HG02678 (cell line): ENCODE results near the gene SUCLG2.

Experiments
- ATAC-seq: cut with Tn5 transposase; IDR thresholded peaks from one replicate; pipeline ENCODE4 v1.9.1; 2021; ENCODE audit warnings: mild to moderate bottlenecking, moderate library complexity; ENCODE audit not compliant: unreplicated experiment

Gene SUCLG2, protein sequence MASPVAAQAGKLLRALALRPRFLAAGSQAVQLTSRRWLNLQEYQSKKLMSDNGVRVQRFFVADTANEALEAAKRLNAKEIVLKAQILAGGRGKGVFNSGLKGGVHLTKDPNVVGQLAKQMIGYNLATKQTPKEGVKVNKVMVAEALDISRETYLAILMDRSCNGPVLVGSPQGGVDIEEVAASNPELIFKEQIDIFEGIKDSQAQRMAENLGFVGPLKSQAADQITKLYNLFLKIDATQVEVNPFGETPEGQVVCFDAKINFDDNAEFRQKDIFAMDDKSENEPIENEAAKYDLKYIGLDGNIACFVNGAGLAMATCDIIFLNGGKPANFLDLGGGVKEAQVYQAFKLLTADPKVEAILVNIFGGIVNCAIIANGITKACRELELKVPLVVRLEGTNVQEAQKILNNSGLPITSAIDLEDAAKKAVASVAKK

DNA sequence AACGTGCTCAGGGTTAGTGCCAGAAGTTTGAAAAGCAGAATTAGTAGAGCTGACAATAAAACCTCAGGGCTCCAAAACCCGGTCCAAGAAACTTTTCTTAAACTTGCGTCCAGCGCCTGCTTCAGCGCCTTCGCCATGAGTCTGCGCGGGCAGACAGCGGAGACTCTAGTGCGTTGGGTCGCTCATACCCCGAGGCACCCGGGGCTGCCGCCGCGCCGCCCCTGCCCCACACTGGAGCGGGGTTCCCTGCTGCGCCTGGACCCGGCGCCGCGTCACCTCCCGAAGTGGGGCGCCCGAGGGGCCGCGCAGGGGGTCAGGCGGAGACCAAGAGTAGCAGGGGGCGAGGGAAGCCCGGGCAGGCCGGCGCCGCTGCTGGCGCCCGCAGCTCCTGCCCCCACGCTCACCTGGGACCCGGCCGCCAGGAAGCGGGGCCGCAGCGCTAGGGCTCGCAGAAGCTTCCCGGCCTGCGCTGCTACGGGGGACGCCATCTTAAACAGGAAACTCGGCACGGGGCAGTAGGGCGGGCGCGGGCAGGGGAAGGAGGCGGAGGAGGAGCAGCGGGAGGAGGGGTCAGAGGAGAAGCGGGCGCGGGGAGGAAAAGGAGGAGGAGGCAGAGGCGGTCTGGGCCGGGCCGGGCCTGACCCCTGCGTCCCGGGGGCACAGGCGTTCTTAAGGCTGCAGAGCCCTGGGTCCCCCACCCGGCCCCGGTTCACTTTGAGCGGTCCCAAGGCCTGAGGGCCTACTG lies at the start of gene SUCLG2:
SUCLG2 (minus strand) TSS at position 514 of the 745 bp plus-strand sequence; CDS start at position 488, 26 bp downstream.
- ATAC-seq = peak; percentile 74

DNA sequence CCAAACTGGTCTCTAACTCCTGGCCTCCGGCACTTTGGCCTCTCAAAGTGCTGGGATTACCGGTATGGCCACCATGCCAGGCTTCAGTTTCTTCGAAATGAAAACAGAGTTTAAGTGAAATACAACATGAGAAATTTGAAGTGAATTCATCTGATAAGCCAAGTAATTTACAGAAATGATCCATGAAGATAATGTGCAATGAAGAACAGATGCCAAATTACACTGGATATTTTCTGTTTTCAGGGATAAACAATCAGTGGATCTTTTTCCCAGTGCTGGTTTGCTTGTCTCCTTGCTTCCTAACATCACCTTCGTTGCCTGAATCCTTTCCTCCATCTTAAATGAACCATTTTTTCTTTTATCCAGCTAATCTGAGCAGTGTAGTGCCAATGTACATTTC lies 46.2 kb upstream of the SUCLG2 start:
- ATAC-seq = no peak

DNA sequence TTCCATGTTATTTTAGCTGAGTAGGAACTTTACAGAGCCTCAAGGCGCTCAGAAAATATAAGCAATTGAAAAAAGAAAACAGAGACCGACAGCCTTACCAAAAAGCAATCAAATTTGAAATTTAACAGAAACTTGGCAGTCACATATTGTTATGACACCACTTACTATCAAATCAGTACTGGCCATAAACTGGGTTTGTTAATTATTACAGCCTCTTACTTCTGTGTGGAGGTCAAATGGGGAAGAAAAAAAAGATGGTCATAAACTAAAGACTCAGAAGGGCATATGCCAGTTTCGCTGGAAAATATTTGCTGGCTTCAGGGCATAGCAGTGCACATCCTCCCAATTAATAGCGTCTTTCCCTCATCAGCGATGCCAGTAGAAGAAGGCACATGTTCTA lies 45.5 kb upstream of the SUCLG2 start:
- no peak for ATAC-seq

DNA sequence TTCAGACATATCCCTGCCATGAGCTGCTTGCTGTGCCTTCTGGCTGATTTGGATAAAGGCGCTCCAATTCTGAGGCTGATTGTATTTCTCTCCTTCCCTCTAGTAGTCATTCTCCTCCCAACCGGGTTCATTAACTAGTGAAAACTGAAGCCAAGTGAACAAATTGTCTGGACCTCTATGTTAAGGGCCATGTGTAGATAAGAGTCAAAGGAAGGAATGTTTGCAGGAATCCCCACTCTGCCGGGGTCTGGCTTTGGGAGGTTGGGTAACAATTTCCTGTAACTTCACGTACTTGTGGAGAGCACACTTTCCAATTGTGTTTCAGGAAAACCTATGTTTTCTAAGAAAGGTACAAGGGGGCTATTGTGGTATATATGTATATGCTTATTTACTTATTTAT lies 38.2 kb upstream of the SUCLG2 start:
- no peak for ATAC-seq

DNA sequence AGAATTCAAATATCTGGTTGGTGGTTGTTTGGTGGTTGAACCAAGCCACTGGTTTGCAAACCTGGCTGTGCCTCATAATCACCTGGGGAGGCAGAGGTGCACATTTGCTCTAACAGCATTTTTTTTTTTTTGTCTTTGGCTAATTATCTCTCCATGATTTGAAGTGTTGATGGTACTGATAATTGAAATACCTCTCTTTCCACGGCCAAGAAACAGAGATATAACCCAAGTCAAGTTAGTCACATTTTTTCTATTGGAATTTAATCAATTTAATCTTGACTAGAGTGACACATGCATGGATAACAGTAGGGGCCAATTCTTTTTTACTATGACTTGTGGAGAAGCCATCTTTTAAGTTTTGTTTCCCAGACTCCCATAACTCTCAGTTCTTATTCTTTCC lies 37.5 kb upstream of the SUCLG2 start:
- no peak for ATAC-seq

DNA sequence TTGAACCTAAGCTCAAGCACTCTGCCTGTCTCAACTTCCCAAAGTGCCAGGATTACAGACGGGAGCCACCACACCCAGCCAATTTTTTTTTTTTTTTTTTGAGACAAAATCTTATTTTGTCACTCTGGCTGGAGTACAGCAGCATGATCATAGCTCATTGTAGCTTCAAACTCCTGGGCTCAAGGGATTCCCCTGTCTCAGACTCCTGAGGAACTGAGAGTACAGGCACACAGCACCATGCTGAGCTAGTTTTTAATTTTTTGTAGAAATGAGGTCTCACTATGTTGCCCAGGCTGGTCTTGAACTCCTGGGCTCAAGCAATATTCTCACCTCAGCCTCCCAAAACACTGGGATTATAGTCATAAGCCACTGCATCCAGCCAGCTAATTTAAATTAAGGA lies 36.8 kb upstream of the SUCLG2 start:
- no peak for ATAC-seq

DNA sequence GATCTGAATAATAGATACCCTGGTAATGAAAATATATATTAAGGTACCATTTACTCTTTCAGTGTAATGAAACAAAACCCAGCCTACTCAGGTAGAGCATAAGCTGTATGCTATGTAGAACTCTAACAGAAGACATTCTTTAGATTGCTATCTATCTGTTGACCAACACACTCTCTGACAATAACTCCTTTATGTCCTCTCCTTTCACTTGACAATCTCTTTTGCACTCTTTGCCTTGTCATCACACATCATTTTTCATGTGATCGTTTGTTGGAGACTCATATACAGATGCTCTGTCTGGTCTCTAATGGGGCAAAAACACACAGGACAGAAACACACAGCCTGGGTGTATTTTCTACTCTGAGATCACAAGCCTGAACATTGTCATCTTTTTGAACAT lies 35.4 kb upstream of the SUCLG2 start:
- no peak for ATAC-seq

DNA sequence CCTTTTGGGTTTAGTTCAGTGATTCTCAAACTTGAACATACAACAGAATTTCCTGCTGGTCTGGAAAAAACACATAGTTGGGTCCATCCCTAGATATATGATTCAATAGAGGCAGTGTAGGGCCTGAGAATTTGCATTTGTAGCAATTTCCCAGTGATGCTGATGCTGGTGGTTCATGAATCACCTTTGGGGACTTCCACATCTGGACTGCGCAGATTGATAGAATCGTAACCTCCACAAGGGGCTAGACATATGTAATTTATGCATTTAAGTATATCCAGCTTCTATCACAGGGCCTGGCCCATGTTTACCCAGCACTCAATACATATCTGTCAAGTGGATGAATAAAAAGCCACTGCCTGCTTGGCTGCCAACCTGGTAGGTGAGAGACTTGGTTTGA lies 33.8 kb upstream of the SUCLG2 start:
- ATAC-seq = no peak

DNA sequence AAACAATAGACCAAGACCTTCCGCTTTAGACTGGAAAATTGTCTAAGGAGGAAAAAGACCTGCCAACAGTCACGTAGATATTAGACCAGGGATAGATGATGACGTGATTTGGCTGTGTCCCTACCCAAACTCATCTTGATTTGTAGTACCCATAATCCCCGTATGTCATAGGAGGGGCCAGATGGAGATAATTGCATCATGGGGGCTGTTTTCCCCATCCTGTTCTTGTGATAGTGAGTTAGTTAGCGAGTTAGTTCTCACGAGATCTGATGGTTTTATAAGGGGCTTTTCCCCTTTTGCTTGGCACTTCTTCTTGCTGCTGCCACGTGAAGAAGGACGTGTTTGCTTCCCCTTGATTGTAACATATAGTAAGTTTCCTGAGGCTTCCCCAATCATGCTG lies 31.7 kb upstream of the SUCLG2 start:
- ATAC-seq = no peak

DNA sequence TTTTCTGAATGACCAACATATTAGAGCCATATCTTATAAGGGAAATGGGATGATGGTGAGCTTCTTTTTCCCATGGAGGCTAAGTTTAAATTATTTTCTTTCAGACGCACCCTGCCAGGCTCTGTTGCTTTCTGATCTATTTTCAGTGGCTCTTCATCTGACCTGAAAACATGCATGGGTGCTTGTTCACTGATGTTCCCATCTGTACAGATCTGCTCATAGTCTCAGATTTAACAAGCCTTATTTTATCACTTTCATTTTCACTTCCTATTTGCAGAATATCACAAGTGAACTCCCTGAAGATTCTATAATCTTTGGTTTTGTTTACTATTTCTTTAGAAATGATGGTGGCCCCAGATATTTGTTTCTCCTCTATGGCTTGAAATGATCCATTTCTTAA lies 31.1 kb upstream of the SUCLG2 start:
- ATAC-seq = peak; percentile 100

DNA sequence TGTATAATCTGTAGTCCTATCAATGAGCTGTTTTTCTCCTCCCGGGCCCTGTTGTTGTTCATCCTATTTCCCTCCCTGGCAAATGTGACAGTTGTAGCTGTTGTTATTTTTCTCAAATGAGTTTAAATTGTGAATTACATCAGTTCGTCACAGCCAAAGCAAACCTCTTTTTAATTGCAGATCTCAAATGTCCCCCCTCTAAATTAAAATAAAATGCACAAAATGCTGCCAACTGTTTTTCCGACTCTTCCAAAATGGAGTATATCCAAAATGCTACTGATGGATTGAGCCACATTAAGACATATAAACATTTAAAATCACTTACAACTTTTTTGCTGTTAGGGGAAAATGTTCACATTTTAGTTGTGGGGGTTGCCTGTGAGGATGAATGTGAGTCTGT lies 29.8 kb upstream of the SUCLG2 start:
- no peak for ATAC-seq

DNA sequence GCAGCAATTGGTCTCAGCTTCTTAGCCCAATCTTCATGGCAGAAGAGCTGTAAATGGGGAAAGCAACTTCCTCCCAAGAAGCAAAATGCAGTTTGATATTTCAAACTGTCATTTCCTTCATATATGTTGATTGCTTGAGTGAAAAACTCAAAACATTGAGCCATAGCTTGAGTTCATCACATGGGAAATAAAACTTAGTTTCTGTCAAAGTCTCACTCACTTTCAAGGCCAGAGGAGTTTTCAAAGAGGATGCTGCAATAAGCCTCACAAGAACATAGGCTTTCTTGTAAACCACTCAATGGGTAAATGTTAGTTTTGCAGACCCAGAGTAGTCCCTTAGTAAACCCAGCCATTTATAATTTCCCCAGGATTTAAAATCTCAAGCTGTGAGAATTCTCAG lies 29.1 kb upstream of the SUCLG2 start:
- no peak for ATAC-seq

DNA sequence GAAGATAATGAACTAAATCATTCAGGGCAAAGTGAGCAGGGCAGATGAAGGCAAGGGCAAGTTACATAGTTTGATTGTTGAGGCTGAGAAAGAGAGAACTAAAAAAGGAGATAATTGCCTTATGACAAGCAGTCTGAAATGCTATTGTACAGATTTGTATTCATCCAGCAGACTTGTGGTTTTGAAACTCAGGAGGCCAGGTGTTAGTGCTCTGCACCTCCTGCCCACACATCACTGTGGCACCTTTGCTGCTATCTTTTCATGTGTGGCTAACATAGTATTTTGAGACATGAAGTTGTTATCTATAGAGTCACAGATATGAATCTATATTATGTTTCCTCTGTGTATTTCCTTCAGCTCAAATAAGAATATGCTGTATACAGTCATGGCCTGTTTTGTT lies 24.3 kb upstream of the SUCLG2 start:
- ATAC-seq = peak; percentile 80

DNA sequence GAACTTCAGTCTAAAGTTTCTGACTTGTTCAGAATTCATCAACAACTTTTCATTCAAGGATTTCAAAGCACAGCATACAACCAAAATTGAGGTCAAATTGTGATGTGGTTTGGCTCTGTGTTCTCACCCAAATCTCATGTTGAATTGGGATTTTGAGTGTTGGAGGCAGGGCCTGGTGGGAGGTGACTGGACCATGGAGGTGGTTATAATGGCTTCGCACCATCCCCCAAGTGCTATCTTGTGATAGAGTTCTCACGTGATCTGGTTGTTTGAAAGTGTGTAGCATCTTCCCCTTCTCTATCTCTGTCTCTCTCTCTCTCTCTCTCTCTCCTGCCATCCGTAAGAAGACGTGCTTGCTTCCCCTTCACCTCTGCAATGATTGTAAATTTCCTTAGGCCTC lies 19.6 kb upstream of the SUCLG2 start:
- no peak for ATAC-seq

DNA sequence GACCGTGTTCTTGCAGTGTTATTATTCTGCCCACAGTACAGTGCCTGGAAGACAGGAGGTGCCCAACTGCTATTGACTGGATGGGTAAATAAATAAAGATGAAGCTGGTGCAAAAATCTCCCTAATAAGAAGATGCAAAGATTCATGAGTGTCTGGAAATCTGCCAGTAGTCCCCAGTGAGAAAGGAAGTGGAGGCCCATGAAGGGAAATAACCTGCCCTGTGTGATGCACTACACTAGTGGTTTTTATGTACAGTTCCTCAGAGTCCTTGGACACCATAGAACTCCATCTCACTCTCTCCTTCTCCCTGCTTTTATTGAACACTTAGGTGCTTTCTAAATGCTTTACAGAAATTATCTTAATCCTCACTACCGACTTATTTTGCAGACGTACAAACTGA lies 8.3 kb upstream of the SUCLG2 start:
- peak; percentile 44 for ATAC-seq

DNA sequence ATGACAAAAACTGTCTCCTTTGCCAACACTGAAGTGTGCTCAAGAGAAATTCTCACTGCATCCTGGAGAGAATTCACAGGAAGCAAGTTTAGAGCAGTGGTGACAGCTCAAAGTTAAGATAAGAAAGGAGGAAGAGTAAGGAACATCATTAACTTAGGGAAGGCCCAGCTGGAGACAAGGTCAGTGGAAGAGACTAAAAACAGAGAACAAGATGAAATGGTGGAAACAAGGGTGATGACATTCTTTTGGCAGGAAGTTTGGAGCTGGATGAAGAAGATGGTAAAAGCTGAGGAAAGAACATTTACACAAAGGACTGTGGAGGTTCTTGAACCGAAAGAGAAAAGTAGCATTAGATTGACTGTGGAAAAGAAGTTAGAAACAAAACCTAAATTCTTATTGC lies 6.7 kb upstream of the SUCLG2 start:
- ATAC-seq = no peak

DNA sequence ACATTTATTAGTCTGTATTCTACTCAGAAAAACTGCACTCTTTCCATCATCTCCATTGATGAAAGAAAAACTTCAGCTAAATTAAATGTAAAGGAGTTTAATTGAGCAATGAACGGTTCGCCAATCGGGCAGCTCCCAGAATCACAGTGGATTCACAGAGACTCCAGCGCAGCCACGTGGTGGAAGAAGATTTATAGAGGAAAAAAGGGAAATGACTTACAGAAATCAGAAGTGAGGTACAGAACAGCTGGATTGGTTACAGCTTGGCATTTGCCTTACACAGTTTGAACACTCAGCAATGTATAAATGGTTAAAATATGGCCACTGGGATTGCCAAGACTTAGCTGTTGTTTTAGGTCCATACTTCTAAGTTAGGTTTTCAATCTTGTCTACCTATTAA lies 2.8 kb upstream of the SUCLG2 start:
- no peak for ATAC-seq

DNA sequence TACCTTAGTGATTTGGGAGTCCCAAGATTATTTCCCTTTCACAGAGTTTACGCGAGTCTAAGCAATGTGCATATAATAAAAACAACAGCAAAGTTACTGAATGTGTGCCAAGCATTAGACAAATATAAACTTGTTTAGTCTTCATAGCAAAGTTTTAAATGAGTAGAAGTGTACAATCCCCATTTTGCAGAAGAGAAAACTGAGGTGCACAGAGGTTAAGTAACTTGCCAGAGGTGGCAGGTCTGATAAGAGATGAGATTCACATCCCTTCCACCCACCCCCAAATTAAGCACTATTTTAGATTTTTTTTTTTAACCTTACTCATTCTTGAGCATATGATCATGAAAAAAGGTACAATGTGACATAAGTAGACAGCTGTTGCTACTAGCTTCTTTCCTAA lies 2.2 kb upstream of the SUCLG2 start:
- ATAC-seq = no peak

DNA sequence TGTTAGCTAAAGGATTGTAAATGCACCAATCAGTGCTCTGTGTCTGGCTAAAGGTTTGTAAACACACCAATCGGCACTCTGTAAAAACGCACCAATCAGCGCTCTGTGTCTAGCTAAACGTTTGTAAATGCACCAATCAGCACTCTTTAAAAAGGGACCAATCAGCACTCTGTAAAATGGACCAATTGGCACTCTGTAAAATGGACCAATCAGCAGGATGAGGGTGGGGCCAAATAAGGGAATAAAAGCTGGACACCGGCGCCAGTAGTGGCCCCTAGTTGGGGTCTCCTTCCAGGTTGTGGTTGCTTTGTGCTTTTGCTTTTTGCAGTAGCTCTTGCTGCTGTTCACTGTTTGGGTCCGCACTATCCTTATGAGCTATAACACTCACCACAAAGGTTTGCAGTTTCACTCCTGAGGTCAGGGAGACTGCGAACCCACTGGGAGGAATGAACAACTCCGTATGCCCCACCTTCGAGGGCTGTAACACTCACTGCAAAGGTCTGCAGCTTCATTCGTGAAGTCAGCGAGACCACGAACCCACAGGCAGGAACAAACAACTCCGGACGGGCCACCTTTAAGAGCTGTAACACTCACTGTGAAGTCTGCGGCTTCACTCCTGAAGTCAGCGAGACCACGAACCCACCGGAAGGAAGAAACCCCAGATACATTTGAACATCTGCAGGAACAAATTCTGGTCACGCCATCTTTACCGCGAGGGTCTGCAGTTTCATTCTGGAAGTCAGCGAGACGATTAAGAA lies 1.1 kb upstream of the SUCLG2 start:
- ATAC-seq = peak; percentile 48

DNA sequence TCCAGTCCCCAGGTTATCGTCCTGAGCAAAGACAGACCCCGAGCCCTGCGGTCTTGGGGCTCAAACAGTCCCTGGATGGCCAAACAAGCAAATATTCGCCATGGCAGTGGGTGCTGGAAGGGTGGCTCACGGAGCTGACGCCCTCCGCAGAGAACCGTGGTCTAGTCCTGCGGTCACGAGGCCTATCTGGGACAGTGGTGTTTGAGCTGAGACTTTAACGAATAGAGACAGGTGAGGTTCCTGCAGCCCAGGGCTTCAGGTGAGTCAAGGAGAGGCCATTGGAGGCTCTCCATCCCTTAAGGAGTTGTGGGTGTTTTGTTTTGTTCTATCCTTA lies 399 bp upstream of the SUCLG2 start:
- no peak for ATAC-seq

DNA sequence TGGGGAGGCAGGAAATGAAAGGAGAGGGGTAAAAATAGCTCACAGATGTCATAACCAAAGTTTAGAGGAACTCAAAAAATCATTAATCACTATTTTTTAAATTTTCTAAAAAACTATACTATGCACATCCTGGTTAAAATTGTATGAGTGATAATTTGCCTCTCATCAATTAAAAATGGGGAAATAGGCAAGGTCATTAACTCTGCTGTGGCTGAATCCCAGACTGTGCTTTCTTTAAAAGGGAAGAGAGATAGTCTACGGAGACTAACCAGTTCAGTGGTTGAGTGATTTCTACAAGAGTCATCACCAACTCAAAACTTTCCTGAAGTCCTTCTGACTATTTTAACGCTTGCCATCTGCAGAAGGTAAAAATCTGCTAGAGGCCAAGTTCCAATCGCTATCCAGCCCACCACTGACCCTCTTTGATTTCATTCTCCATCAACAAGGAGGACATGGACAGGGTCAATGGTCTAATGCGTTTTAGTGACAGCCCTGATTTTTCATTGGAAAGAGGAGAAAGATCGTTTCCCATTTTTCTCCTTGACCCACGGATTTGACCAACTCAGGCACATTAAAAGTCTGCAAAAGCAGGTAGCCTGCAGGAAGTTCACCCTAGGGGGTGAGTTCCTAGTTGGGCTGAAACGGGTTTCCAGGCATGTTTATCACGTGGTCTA lies 850 bp downstream of the SUCLG2 start:
- peak; percentile 23 for ATAC-seq
